Neural cell (in vitro differentiated cells): ENCODE measurements around the gene DST.

Source experiments
- EZH2 ChIP-seq: fragments of 200-600, 300-800 bp; shearing (Covaris generic), sonication (generic); IDR thresholded peaks from 2 replicates; pipeline ENCODE4 v1.6.1; 2014; ENCODE audit warnings: antibody characterized with exemption, low read length, borderline replicate concordance, mild to moderate bottlenecking; ENCODE audit not compliant: insufficient read depth, poor library complexity, severe bottlenecking
- RAD21 ChIP-seq: fragments of 450-650 bp; conservative IDR thresholded peaks from 2 replicates; pipeline ENCODE4 v1.6.1; 2014; ENCODE audit warnings: antibody characterized with exemption, mild to moderate bottlenecking, moderate library complexity
- REST ChIP-seq: IDR thresholded peaks from 2 replicates; pipeline ENCODE4 v1.6.1; 2012; ENCODE audit warnings: borderline replicate concordance
- TF ChIP-seq, protein P1 (sequence below): fragments of 450-650 bp; IDR thresholded peaks from 2 replicates; pipeline ENCODE4 v1.5.1; 2014; ENCODE audit warnings: antibody characterized with exemption, mild to moderate bottlenecking, moderate library complexity; ENCODE audit not compliant: poor library complexity, severe bottlenecking

GRCh38 chr6:56575736-56576135 is 67.0 kb downstream of the DST start:
- TF ChIP-seq RAD21 (no peak), REST (no peak), EZH2 (no peak)
- TF ChIP-seq, protein P1, sequence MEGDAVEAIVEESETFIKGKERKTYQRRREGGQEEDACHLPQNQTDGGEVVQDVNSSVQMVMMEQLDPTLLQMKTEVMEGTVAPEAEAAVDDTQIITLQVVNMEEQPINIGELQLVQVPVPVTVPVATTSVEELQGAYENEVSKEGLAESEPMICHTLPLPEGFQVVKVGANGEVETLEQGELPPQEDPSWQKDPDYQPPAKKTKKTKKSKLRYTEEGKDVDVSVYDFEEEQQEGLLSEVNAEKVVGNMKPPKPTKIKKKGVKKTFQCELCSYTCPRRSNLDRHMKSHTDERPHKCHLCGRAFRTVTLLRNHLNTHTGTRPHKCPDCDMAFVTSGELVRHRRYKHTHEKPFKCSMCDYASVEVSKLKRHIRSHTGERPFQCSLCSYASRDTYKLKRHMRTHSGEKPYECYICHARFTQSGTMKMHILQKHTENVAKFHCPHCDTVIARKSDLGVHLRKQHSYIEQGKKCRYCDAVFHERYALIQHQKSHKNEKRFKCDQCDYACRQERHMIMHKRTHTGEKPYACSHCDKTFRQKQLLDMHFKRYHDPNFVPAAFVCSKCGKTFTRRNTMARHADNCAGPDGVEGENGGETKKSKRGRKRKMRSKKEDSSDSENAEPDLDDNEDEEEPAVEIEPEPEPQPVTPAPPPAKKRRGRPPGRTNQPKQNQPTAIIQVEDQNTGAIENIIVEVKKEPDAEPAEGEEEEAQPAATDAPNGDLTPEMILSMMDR = no peak
